Measurements from ENCODE around the gene PKIB.
"Not testable (repeated sequence)": the region's sequence is repeated elsewhere in the genome, so short reads cannot be mapped to it uniquely, and the experiment has no call there.

GRCh38 chr6:122744247-122744646, 134.0 kb downstream of the PKIB start:
- peak in 1 of 3 experiments; percentile 46 for TF ChIP-seq CTCF (IDR thresholded peaks at IDR 0.05)
- not testable (repeated sequence) for TF ChIP-seq EP300 (IDR thresholded peaks at IDR 0.05); POLR2AphosphoS5 (IDR thresholded peaks at IDR 0.05); POLR2A (IDR thresholded peaks at IDR 0.05; ENCODE audit: low read depth)

Data from esophagus muscularis mucosa (tissue), 4 donors.